ENCODE measurements around the gene LARP1. TPM values are rescaled to one million over a fixed set of nuclear protein-coding genes. Genes with fewer than 3 reads are reported as not detected.

The LARP1 gene
- total RNA-seq, 1 experiment from 2014 or later, result 63.9 TPM

DNA sequence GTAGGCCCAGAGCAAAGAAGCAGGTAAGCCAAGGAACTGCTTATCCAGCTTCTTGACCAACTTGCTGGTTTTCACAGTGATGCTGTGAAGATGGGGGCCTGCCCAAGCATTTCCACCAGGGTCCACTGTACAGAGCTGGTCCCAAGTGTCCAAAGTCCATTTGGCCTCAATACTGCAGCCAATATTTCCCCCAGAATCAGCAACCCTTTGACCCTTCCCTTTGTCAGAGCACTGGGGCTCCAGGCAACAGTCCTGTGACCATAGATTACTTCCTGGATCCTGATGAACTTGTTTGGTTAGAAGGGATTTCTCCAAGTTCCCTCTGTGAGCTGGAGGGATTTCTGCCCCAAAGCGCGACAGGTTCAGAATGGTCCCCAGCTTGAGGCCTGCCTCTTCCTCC is 68.9 kb downstream of the LARP1 start:
- Histone ChIP-seq H3K27ac (ENCODE audit: low read length) (no peak overlapping the region), H2AFZ (ENCODE audit: low read length) (no peak overlapping the region), H3K9me3 (ENCODE audit: low read length) (no peaks in the 10 kb centered on the region), H3F3A (ENCODE audit: low read length, unreplicated experiment) (no peaks in the 10 kb centered on the region), H3K36me3 (ENCODE audit: low read depth, low read length) (no peaks in the 10 kb centered on the region), H3K4me2 (ENCODE audit: low read length) (no peak overlapping the region), H3K27me3 (ENCODE audit: low read length) (no peaks in the 10 kb centered on the region), H3K9me2 (replicated peaks; ENCODE audit: low read length) (no peaks in the 10 kb centered on the region), H4K20me1 (ENCODE audit: low read length) (no peaks in the 10 kb centered on the region), H3K9ac (ENCODE audit: low read length) (no peak overlapping the region), H3K79me2 (ENCODE audit: low read length) (no peaks in the 10 kb centered on the region), H3K4me3 (ENCODE audit: low read length) (no peak overlapping the region), H3K4me1 (ENCODE audit: insufficient read depth, low read length) (peaks cover 9% of the 10 kb centered on the region)
- no peak for ATAC-seq
- CTCF ChIA-PET, result no interaction called here
- intact Hi-C loops (cut with micrococcal nuclease), result no loop called here
- BruUV-seq (replicated peaks), result no TSS peak
- TF ChIP-seq, protein P1, sequence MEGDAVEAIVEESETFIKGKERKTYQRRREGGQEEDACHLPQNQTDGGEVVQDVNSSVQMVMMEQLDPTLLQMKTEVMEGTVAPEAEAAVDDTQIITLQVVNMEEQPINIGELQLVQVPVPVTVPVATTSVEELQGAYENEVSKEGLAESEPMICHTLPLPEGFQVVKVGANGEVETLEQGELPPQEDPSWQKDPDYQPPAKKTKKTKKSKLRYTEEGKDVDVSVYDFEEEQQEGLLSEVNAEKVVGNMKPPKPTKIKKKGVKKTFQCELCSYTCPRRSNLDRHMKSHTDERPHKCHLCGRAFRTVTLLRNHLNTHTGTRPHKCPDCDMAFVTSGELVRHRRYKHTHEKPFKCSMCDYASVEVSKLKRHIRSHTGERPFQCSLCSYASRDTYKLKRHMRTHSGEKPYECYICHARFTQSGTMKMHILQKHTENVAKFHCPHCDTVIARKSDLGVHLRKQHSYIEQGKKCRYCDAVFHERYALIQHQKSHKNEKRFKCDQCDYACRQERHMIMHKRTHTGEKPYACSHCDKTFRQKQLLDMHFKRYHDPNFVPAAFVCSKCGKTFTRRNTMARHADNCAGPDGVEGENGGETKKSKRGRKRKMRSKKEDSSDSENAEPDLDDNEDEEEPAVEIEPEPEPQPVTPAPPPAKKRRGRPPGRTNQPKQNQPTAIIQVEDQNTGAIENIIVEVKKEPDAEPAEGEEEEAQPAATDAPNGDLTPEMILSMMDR (conservative IDR thresholded peaks at IDR 0.05; ENCODE audit: low read depth, low read length), result no peak
- TF ChIP-seq EZH2phosphoT487 (IDR thresholded peaks at IDR 0.05; ENCODE audit: borderline replicate concordance, low read length) (no peak), EZH2 (IDR thresholded peaks at IDR 0.05; ENCODE audit: low read length, unreplicated experiment) (no peak)
- POLR2A ChIA-PET (ENCODE audit: unreplicated experiment), result no interaction called here
- no peak for DNase-seq

DNA sequence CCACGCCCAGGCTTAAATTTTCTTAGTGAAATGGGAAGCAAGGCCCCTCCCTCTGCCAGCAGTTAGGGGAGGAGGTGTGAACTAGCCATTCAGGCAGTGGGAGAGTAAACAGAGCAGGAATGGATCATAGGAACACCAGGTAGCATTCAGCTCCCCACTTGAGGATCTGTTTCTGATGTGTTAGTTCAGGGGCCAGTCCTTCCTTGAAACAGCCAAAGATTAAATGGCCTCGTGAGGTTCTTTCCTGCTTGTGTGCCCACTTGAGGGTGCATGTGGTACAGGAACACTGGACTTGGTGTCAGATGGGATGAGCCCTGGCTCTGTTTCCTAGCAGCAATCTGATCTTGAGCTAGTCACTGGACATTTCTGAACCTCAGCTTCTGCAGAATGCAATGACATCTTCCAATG is 74.0 kb downstream of the LARP1 start:
- ChIA-PET CTCF (interaction anchor here (0.6 kb wide), 1 partner anchor 20 kb away, joined by 5 read pairs; no protein-coding TSS in a partner anchor), POLR2A (ENCODE audit: unreplicated experiment) (no interaction called here)
- Histone ChIP-seq H3K9ac (ENCODE audit: low read length) (no peak overlapping the region), H3K9me2 (replicated peaks; ENCODE audit: low read length) (no peaks in the 10 kb centered on the region), H3K27ac (ENCODE audit: low read length) (peak overlapping the region; percentile 87), H3K4me2 (ENCODE audit: low read length) (peak overlapping the region; percentile 56), H3K4me1 (ENCODE audit: insufficient read depth, low read length) (peaks cover 29% of the 10 kb centered on the region), H3K9me3 (ENCODE audit: low read length) (no peaks in the 10 kb centered on the region), H3K36me3 (ENCODE audit: low read depth, low read length) (no peaks in the 10 kb centered on the region; the same call in 1 of the 2 replicates), H3K4me3 (ENCODE audit: low read length) (no peak overlapping the region), H2AFZ (ENCODE audit: low read length) (no peak overlapping the region), H3K27me3 (ENCODE audit: low read length) (no peaks in the 10 kb centered on the region), H3F3A (ENCODE audit: low read length, unreplicated experiment) (no peaks in the 10 kb centered on the region), H3K79me2 (ENCODE audit: low read length) (no peaks in the 10 kb centered on the region), H4K20me1 (ENCODE audit: low read length) (no peaks in the 10 kb centered on the region)
- intact Hi-C loops (cut with micrococcal nuclease), result no loop called here
- TF ChIP-seq EZH2phosphoT487 (IDR thresholded peaks at IDR 0.05; ENCODE audit: borderline replicate concordance, low read length), result no peak
- BruUV-seq (replicated peaks), result no TSS peak
- ATAC-seq, result peak; percentile 8
- DNase-seq, result no peak

DNA sequence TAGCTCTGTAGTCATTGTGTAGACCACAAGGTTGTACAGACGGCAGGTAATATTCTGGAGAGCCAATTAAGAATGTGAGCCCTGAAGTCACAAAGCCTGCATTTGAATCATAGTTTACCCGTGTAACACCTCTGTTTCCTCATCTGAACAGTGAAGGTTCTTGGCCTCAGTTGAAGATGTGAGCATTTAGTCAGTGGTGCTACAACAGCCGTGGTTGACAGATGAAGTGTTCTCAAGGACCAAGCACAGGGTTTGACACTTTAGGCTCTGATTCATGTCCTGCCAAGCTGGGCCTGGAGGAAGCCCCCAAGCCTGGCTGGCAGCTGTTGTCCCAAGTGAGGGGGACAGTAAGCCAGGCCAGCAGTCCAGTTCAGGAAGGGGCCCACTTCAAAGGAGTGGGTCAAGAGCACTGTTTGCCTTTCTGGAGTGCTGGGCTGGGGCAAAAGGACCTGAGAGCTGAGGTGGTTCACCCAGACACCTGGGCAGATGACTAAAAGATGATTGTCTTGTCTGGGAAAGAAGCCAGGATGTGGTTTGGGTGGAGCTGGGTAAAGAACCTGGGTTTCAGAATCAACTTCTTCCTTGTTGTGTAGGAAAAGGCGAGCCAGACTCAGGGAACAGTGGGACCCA is 74.5 kb downstream of the LARP1 start:
- H3K4me1 ChIP-seq (ENCODE audit: insufficient read depth, low read length), result peaks cover 29% of the 10 kb centered on the region
- H3K79me2 ChIP-seq (ENCODE audit: low read length), result no peaks in the 10 kb centered on the region
- H3K27ac ChIP-seq (ENCODE audit: low read length), result peak overlapping the region; percentile 87
- H3K4me2 ChIP-seq (ENCODE audit: low read length), result peak overlapping the region; percentile 61
- no TSS peak for BruUV-seq (replicated peaks)
- H3K36me3 ChIP-seq (ENCODE audit: low read depth, low read length), result no peaks in the 10 kb centered on the region; the same call in 1 of the 2 replicates
- POLR2A ChIA-PET (ENCODE audit: unreplicated experiment), result no interaction called here
- no peaks in the 10 kb centered on the region for H3F3A ChIP-seq (ENCODE audit: low read length, unreplicated experiment)
- no peaks in the 10 kb centered on the region for H3K9me2 ChIP-seq (replicated peaks; ENCODE audit: low read length)
- H3K9me3 ChIP-seq (ENCODE audit: low read length), result no peaks in the 10 kb centered on the region
- CTCF ChIA-PET, result interaction anchor here (0.6 kb wide), 1 partner anchor 20 kb away, joined by 5 read pairs; no protein-coding TSS in a partner anchor
- intact Hi-C loops (cut with micrococcal nuclease), result no loop called here
- H2AFZ ChIP-seq (ENCODE audit: low read length), result no peak overlapping the region
- no peaks in the 10 kb centered on the region for H4K20me1 ChIP-seq (ENCODE audit: low read length)
- H3K9ac ChIP-seq (ENCODE audit: low read length), result no peak overlapping the region
- DNase-seq (peak; percentile 90), ATAC-seq (peak; percentile 89)
- H3K4me3 ChIP-seq (ENCODE audit: low read length), result no peak overlapping the region
- no peaks in the 10 kb centered on the region for H3K27me3 ChIP-seq (ENCODE audit: low read length)
- TF ChIP-seq, protein P1 (conservative IDR thresholded peaks at IDR 0.05; ENCODE audit: low read depth, low read length), result no peak
- peak; percentile 53; the same call in 1 of the 2 replicates for TF ChIP-seq EZH2phosphoT487 (IDR thresholded peaks at IDR 0.05; ENCODE audit: borderline replicate concordance, low read length)
- TF ChIP-seq EZH2 (IDR thresholded peaks at IDR 0.05; ENCODE audit: low read length, unreplicated experiment), result no peak
